Occipital lobe (tissue), 2 donors: ENCODE data around the gene BOD1. TPM values are rescaled to one million over a fixed set of nuclear protein-coding genes. Genes with fewer than 3 reads are reported as not detected.
"Not testable (repeated sequence)": the region's sequence is repeated elsewhere in the genome, so short reads cannot be mapped to it uniquely, and the experiment has no call there.

Source experiments
- DNase-seq: peaks from one replicate; lab custom pipeline; 2025; lab: John Stamatoyannopoulos, UW
- total RNA-seq: library from RNA; depleted of rRNA; stranded (reverse); fragments of >200 nt; gene quantifications from one replicate; pipeline ENCODE4 v1.2.3, GENCODE V29; 2014

Gene BOD1
- total RNA-seq, 1 donor from 2014 or later: 63.2 TPM

DNA sequence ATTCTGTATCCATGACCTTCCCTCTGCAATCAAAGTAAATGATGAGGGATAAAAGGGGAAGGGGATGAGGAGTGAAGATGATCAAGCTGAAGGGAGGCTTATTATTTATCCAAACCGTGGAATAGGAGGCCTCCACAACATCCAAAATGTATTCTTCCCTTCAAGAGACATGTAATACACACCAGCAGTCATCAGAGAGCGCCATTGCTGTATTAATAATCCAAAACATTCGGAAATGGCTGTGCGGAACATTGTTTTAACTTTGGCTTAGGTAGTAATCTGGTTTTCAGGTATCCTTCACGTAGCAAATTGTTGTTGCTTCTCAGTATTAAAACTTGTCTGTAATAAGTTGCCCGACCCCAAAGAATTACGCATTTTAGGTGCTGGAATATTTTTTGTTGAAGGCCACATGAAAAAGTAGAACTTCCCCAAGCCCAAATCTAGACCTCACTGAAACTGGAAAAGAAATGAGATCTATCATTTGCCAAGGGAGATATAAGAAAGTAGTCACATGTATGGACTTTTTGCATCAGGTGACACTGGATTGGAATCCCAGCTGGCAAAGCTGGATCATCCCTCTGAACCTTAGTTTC lies 2.6 kb upstream of the BOD1 start:
- peak; percentile 18 for DNase-seq

DNA sequence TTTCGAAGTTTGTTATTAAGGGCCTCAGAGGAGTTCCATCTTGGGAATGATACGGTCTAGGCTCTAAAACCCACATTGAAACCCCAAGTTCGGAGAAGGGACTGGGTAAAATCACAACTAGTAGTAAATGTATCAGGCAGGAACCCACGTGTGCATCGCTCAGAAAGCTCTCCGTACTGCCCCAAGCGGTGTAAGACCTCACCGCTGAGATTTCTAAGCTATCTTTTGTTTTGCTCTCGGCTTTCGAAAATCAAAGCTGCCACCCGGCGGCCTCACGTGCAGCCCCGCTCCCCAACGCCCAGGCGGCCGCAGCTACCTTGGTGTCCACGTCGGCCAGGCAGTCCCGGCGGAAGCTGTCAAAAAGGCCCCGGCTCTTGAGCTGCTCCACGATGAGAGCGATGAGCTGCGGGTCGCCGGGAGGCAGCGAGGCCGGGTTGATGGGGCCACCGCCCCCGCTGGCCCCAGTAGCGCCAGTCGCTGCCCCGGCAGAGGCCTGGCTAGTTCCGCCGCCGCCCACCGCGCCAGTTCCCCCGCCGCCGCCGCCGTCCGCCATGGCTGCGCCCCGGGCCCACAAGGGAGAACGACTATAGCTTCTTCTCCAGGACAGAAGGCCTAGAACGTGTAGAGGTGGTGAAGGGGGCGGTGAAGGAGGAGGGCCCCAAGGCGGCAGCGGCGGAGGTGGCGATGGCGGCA lies 420 bp downstream of the BOD1 start:
- peak; percentile 40 for DNase-seq

DNA sequence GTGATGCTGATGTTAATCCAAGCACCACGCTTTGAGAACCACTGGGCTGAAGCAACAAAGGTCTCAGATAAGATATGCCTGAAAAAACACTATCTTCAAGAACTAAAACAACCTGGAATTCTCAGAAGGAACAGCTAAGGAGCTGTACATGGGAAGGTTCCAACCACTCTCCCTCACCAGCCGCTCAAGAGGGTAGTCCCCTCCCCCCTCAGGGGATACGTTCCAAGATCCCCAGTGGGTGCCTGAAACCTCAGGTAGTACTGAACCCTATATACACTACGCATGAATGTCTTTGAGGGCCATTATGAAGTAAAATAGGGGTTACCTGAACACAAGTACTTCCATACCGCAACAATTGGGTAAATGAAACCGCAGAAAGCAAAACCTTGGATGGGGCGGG lies 1.9 kb downstream of the BOD1 start:
- no peak for DNase-seq

GRCh38 chr5:173613433-173614159 lies 2.9 kb downstream of the BOD1 start:
- DNase-seq: no peak

DNA sequence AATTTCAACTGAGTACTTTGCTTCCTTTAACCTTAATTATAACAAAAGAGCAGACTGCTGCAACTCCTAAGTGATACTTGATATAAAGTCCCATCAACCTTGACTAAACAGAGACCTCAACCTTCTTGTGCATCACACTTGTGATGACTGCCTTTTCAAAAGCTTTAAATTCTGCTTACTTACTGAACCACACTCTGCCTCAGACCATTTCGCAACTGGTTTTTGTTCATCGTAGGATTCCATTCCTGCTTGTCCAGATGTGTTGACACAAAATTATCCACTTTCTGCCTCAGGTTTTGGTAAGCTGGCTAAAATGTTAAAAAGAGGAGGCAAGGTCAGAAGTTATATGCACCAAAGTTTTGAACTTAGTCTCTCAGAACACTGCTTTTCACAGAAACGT lies 3.5 kb downstream of the BOD1 start:
- DNase-seq: no peak

- DNase-seq: no peak
These were observed 4.7 kb downstream of the BOD1 start for GRCh38 chr5:173611706-173612105.

- no peak for DNase-seq
These were observed 12.3 kb downstream of the BOD1 start for GRCh38 chr5:173604141-173604540.

DNA sequence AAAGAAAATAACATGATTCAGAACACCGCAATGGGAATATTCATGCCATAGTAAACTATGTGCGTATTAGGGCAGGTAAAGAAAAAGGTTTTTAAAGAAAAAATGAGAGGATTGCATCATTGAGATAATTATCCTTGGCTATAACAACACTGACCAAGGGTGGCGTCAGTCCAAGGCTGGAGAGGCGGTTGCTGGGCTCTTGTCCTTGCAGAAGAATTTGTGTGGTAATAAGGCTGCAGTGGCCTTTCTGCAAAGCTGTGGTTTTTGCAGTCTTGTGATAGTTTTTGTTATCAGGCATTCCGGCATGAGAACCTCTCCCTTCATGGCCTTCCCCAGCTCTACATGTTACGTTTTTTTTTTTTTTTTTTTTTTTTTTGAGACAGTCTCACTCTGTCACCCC lies 14.0 kb downstream of the BOD1 start:
- DNase-seq: no peak

DNA sequence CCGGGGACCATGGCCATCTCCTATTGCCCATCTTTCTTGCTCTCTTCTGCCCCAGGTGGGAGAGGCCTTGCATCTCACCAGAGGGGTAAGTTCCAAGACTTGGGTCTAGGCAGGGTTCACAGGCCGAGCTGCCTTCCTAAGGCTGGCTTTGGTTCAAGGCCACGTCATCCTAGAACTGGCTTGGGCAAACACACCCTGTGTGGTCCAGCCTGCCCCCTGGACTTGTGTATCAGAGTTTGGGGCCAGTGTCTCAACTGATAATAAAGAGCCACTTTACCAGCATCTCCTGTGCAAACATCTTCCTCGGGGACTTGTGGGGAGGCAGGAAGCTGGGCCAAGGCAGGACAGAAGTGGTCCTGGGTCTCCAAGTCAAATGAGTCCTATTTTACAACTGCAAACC lies 17.8 kb downstream of the BOD1 start:
- DNase-seq: no peak

DNA sequence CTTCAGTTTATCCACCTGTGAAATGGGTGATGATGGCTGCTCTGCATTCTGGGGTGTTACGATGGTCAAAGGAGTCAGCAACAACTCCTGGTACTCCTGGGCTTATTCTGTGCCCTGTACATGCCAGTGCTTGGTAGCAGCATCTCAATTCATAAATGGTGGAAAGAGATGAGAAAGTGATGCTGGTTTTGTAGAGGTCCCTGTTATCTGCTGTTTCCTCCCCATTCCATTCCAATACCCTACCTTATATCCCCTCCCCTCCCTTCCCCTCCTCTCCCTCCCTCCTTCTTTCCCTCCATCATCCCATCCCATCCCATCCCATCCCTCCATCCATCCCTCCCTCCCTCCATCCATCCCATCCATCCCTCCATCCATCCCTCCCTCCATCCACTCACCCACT lies 19.1 kb downstream of the BOD1 start:
- DNase-seq: no peak

GRCh38 chr5:173595841-173596240 lies 20.6 kb downstream of the BOD1 start:
- no peak for DNase-seq

GRCh38 chr5:173594061-173594460 lies 22.4 kb downstream of the BOD1 start:
- DNase-seq: no peak

GRCh38 chr5:173592050-173592669 lies 24.3 kb downstream of the BOD1 start:
- DNase-seq: no peak

DNA sequence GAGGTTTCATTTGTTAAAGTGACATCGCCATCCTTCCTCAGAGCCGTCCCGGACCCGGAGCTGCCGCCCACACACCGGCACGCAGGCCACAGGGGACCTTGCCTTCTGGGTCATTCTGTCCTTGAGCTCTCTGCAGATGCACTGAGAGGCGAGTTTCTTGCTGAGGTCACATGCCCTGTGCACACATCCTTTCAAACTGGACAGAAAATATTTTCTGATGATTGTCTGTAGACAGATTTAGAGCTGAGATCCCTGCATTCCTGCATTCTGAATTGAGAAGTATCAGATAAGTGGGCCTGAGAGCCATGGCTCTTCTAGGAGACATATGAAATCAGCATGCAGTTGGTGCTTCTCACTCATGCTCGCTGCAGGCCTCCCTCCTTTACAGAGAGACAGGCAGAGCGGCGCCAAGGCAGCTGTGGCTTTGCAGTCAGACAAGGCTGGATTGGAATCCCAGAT lies 25.4 kb downstream of the BOD1 start:
- no peak for DNase-seq

- DNase-seq: no peak
These were observed 25.9 kb downstream of the BOD1 start for GRCh38 chr5:173590436-173591055.

DNA sequence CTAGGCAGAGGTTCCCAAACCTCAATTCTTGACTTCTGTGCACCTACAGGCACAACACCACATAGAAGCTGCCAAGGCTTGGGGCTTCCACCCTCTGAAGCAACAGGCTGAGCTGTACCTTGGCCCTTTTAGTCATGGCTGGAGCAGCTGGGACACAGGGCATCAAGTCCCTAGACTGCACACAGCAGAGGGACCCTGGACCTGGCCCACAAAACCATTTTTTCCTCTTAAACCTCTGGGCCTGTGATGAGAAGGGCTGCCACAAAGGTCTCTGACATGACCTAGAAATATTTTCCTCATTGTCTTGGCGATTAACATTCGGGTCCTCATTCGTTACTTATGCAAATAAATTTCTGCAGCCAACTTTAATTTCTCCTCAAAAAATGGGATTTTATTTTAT lies 30.3 kb downstream of the BOD1 start:
- DNase-seq: not testable (repeated sequence)

- DNase-seq: no peak
These were observed 33.1 kb downstream of the BOD1 start for GRCh38 chr5:173583346-173583745.

DNA sequence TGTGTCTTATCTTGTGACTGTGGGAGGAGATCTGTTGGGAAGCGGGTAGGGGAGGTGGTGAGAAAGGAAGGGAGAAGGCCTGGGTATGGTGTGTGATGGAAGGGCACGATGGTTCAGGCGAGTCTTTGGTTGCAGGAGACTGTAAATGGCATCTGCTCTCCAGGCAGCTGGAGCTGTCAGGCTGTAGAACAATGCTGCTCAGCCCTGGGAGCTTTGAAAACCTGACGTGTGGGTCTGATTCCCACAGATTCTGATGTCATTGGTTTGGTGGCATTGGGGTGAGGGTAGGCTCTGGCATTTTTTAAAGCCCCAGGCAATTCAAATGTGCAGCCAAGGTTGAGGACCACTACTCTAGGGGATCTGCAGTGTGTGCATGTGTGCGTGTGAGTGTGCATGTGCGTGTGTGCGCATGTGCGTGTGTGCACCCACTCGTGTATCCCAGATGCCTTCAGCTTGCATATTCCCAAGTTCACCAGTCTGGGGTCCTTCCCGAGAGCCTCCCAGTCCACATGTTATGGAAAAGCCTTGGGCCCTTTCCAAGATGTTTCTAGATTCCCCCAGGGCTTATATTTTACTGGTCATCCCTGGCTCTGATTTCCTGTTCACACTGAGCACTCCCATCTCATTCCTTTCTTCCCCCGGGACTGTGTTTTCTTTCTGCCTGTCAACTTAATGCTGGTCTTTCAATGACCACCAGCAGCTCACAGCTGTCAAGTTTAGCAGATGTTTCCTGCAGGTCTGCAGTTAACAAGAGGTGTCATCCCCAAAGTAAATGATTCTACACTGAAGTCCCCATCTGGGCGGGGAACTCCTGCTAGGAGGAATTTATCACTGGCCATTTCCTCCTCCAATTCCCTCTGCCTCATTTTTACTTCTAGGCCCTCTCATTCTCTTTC lies 34.0 kb downstream of the BOD1 start:
- DNase-seq: no peak

DNA sequence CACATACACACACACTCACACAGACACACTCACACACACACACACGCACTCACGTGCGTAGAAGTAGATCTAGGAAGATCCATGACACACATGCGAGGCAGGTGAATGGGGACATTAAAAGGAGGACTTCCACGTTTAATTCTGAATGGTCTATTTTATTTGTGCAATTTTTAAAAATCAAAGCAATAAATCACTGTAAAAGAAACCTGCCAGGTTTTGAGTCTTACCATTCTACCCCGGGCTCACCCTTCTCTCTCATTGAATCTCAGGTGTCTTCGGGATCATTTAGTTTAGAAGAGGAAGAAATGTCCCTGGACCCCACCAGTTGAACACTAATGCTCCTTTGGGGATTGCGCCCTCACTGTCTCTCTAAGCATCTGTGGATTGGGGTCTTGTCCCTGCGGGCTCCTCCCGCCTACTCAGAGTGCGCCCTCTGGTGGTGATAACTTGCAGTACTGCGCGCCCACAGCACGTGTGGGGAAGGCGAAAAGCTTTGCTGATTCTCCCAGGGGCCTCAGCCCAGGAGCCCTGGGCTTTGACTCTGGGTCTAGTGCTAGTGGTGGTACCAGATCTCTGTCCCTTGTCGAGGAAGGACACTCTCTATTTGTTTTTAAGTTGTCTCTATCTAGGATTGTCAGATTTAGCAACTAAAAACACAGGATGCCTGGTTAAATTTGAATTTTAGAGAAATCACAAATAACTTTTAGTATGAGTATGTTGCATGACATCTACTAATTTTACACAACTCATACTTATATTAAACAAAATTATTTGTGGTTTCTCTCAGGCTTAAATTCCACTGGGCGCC lies 34.8 kb downstream of the BOD1 start:
- DNase-seq: no peak
